Measurements from ENCODE around the gene DHPS. TPM values are rescaled to one million over a fixed set of nuclear protein-coding genes. Genes with fewer than 3 reads are reported as not detected.

Gene DHPS
- total and polyA plus RNA-seq, 2 donors (not counting 3 experiments of a cell fraction or from before 2014, with no cell fraction given) = 68.4 to 90.1 TPM

DNA sequence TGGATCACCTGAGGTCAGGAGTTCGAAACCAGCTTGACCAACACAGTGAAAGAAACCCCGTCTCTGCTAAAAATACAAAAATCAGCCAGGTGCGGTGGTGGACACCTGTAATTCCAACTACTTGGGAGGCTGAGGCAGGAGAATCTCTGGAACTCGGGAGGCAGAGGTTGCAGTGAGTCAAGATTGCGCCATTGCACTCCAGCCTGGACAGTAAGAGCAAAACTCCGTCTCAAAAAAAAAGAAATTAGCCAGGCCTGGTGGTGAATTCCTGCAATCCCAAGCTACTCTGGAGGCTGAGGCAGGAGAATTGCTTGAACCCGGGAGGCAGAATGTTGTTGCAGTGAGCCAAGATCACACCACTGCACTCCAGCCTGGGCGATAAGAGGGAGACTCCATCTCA, 27.0 kb upstream of the DHPS start:
- intact Hi-C loops (cut with micrococcal nuclease) (no loop called here), dilution Hi-C loops (cut with MboI; ENCODE audit: extremely low pct_ligation_motif_present, low sequenced_read_pairs) (no loop called here)
- peak; percentile 33 for FAIRE-seq
- no peak for TF ChIP-seq GATA2 (IDR thresholded peaks at IDR 0.05; ENCODE audit: insufficient read depth, insufficient read length, low read depth, low read length)
- no peak for TF ChIP-seq POLR2AphosphoS5 (IDR thresholded peaks at IDR 0.05; ENCODE audit: insufficient read depth, low read depth, low read length)
- no peak for TF ChIP-seq FOS (IDR thresholded peaks at IDR 0.05; ENCODE audit: borderline replicate concordance, insufficient read depth, low read length)
- TF ChIP-seq JUN (IDR thresholded peaks at IDR 0.05; ENCODE audit: borderline replicate concordance, insufficient read depth, insufficient read length, low read depth) = no peak
- no peak for TF ChIP-seq EZH2 (IDR thresholded peaks at IDR 0.05; ENCODE audit: borderline replicate concordance, low read depth, low read length, severe bottlenecking)
- TF ChIP-seq MYC (IDR thresholded peaks at IDR 0.05; ENCODE audit: low read depth, low read length) = no peak
- TF ChIP-seq, protein P1, sequence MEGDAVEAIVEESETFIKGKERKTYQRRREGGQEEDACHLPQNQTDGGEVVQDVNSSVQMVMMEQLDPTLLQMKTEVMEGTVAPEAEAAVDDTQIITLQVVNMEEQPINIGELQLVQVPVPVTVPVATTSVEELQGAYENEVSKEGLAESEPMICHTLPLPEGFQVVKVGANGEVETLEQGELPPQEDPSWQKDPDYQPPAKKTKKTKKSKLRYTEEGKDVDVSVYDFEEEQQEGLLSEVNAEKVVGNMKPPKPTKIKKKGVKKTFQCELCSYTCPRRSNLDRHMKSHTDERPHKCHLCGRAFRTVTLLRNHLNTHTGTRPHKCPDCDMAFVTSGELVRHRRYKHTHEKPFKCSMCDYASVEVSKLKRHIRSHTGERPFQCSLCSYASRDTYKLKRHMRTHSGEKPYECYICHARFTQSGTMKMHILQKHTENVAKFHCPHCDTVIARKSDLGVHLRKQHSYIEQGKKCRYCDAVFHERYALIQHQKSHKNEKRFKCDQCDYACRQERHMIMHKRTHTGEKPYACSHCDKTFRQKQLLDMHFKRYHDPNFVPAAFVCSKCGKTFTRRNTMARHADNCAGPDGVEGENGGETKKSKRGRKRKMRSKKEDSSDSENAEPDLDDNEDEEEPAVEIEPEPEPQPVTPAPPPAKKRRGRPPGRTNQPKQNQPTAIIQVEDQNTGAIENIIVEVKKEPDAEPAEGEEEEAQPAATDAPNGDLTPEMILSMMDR (IDR thresholded peaks at IDR 0.05; ENCODE audit: extremely low read depth in 1 of 2, insufficient read depth in 1 of 2, low read depth in 1 of 2, low read length in 2 of 2) = no peak
- TF ChIP-seq POLR2A (IDR thresholded peaks at IDR 0.05; ENCODE audit: low read depth, low read length) = no peak
- TF ChIP-seq, protein P2, sequence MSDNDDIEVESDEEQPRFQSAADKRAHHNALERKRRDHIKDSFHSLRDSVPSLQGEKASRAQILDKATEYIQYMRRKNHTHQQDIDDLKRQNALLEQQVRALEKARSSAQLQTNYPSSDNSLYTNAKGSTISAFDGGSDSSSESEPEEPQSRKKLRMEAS (IDR thresholded peaks at IDR 0.05; ENCODE audit: insufficient read depth, insufficient read length) = no peak
- Histone ChIP-seq H3K9me3 (replicated peaks; ENCODE audit: control insufficient read depth, insufficient read depth, low read length) (no peaks in the 10 kb centered on the region), H3K27ac (ENCODE audit: insufficient read depth, low read depth, low read length) (no peak overlapping the region), H4K20me1 (replicated peaks; ENCODE audit: control insufficient read depth, extremely low read depth, insufficient read depth, low read length) (no peaks in the 10 kb centered on the region), H2AFZ (ENCODE audit: low read depth, low read length) (no peak overlapping the region), H3K4me3 (replicated peaks in 1 of 3; ENCODE audit: insufficient read depth in 1 of 3, low read depth in 1 of 3, low read length in 3 of 3) (no peak overlapping the region), H3K4me1 (ENCODE audit: control insufficient read depth, extremely low read depth, insufficient read depth, low read length) (no peaks in the 10 kb centered on the region), H3K79me2 (ENCODE audit: control insufficient read depth, insufficient read depth, low read length) (peaks cover 3% of the 10 kb centered on the region), H3K9ac (replicated peaks; ENCODE audit: extremely low read depth, insufficient read depth, low read length) (no peak overlapping the region), H3K9me1 (replicated peaks; ENCODE audit: control insufficient read depth, extremely low read depth, insufficient read depth, low read length) (no peaks in the 10 kb centered on the region), H3K4me2 (ENCODE audit: insufficient read depth, low read length) (no peak overlapping the region), H3K27me3 (ENCODE audit: control insufficient read depth in 2 of 2, insufficient read depth in 2 of 2, low read length in 2 of 2) (no peaks in the 10 kb centered on the region), H3K36me3 (ENCODE audit: control insufficient read depth in 2 of 2, extremely low read depth in 1 of 2, insufficient read depth in 2 of 2, low read length in 2 of 2) (peaks cover 26 to 42% of the 10 kb centered on the region in 2 experiments)
- no TSS peak for BruUV-seq (replicated peaks)
- CTCF ChIA-PET = no interaction called here
- POLR2A ChIA-PET = no interaction called here
- no peak for DNase-seq (ENCODE audit: low read depth, low spot score)
